DMS153 treated with DMSO at 0.1 percent for 48 hours (cell line): ENCODE data around the gene THADA.

Source experiments
- DNase-seq: peaks from one replicate; lab custom pipeline; 2025; ENCODE audit not compliant: unreplicated experiment; lab: John Stamatoyannopoulos, UW

The THADA gene

DNA sequence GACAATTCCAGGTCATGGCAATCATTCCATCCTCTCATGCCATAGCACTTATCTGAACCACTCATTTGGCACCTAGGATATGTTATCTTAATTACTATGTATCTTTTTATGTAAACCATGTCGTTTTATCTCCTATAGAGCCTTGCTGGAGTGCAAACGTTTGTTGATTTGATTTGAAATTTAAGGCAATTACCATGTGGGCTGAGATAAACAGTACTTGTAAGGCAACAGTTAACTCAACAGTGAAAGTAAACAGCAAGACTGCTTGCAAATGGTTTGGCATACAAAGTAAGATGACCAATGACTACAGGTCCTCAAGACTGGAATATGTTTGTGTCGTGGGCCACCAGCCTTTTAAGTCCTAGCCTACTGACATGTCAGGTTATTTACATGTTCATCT, 235.7 kb downstream of the THADA start:
- DNase-seq, result no peak

DNA sequence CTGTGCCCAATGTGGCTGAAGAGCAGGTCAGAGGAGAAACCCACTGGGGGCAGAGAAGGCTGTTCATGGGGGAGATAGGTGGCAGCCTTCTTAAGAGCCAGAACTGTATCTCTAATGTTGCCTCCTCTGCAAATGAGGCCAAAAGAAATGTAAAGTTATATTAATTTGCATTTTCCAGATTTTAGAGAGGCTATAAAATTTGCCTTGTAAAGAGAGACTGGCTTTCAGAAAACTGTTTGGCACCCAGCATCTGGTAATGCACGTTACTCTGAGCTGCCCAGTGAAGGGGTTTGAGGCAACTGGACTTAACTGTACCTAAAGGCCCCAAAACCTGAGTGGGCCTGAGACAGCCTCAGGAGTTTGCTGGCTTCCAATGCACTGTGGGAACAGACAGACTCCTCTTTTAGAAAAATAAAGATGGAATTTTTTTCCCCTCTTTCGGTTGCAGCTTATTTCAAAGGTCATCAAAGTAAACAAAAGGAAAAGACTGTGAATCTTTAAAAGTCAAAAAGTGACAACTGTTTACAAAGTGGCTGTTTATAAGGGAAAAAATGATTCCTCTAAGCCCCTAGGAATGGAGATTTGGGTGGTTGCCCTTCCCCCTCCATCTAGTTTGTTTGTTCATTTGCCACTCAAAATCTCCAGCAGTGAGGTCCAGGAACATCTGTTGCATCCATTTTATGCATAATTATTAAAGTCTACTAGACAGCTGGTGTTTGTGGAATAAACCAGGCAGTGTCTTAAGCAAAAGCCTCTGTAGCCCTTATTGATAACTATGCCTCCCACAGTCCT, 237.2 kb downstream of the THADA start:
- DNase-seq, result no peak

DNA sequence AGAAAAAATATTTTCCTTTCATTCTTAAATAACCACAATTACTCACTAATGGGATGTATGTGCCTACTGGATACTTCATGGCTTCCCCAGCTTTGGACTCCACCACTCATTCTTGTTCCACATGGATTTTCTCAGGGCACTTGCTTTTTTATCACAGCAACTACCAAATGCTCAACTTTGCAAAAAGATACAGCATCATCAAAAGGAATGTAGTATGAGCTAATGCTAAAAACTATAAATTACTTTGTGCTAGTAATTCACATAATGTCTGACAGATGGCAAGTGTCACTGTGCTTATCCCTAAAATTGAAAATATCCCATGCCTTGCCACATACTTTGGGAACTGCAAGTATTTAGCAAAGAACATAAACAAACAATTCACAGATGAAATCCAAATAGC, 239.1 kb downstream of the THADA start:
- no peak for DNase-seq

DNA sequence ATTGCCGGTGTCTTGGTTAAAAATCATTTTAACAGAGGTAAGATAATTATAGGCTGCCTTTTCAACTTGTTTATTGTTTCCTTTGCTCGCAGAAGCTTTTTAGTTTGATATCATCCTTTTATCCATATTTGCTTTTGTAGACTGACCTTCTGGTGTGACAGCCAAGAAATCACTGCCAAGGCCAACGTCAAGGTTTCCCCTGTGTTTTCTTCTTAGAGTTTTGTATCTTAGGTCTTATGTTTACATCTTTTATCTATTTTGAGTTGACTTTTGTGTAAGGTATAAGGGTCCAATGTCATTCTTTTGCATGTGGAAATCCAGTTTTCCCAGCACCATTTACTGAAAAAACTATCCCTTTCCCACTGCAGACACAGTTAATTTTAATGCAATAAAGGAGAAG, 240.4 kb downstream of the THADA start:
- no peak for DNase-seq

GRCh38 chr2:43349904-43350303, 245.9 kb downstream of the THADA start:
- DNase-seq, result no peak

GRCh38 chr2:43348908-43349661, 246.8 kb downstream of the THADA start:
- DNase-seq, result no peak

- DNase-seq, result no peak
These were observed 248.1 kb downstream of the THADA start for GRCh38 chr2:43347746-43348145.

GRCh38 chr2:43346602-43347567, 249.0 kb downstream of the THADA start:
- no peak for DNase-seq

DNA sequence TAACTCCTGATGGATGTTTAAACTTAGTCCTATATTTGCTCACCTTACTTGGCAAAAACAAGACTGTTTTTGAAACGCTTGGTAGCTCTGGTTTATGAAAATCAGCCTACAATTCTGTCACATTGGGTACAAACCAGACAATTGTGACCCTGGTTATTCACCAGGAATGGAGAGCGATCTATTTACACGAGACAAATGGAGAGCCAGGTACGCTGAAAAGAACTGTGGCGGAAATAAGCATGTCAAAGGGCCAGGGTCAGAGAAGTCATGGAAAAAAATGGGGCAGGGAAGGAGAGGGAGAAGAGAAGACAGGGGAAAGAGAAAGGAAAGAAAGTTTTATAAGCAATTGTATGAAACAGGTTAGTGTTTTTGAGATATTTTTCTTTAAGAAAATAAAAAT, 250.0 kb downstream of the THADA start:
- DNase-seq, result no peak

GRCh38 chr2:43345391-43345813, 250.4 kb downstream of the THADA start:
- no peak for DNase-seq

- no peak for DNase-seq
These were observed 250.9 kb downstream of the THADA start for GRCh38 chr2:43344868-43345373.

- DNase-seq, result no peak
These were observed 252.1 kb downstream of the THADA start for GRCh38 chr2:43343573-43344304.

- DNase-seq, result no peak
These were observed 253.7 kb downstream of the THADA start for GRCh38 chr2:43341959-43342757.

DNA sequence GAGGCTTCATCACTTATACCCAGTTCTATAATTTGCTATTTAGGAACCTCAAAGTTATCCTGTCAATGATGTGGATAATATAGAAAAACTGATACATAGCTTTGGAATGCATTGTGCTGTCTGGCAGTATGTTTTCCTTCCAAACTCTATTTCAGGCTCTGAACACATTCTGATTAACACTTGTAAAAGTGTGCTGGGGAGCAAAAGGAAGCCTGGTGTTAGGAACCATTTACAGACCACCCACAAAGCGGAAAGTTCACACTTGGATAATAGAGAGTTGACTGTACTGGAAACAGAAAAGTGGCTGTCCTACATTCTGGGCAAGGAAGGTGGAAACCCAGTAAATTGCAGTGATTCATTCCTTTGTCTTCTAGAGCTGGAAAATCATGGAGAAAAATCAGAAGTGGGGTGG, 254.9 kb downstream of the THADA start:
- no peak for DNase-seq

DNA sequence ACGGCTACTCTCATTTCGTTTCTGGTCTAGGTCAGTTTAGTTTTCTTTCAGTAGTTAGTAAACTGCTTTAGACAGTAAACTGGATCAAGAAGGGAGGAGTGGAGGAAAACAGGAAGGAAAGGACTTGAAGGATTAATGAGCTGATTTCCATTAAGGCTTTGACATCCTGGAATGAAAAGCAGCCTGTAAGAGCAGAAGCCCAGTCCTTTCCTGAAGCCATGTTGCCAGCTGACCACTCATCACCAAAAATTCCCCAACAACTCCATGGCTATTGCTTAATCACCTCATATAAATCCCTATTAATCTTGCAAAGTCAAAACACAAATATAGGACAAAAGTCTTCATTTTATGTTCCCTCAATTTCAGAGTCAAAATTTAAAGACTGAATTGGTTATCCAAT, 255.8 kb downstream of the THADA start:
- no peak for DNase-seq

DNA sequence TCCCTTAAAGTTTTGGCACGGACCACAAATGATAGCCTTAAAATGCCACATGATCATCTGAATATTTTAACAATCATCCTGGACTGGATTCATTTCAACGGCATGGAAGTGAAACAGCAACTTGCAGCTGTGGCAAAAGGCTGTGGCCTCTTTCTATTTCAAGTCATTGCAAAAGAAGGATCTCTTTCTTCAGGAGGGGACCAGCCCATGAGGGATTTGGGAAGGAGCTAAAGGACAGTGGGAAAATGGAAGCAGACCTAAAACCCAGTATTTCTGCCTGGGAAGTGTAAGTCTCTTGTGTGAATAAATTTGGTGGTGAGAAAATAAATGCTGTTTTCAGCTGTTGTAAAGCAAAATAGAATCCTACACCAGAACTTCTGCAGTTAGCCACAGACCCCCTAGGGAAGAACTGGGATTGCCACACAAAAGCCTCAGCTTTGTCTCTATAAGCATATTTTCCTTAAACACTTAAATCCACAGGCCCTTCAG, 262.1 kb downstream of the THADA start:
- DNase-seq, result no peak

- DNase-seq, result no peak
These were observed 262.7 kb downstream of the THADA start for GRCh38 chr2:43333101-43333655.

DNA sequence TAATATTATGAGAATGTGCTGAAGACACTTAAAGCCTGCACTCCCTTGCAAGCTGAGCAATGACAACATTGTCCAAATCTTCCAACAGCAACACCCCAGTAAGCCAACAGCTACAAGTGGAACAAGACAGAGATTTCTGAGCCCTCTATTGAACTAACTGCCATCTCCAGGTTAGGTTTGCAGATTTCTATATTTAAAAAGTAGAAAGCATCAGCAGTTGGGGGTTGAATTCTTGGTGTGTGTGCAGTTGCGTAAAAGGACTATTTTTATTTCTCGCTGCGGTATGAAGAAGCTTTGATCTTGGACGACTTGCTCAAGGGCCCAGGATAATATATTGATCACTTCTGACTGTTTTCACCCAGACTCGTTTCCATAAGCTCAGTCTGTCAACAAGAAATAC, 263.2 kb downstream of the THADA start:
- no peak for DNase-seq

GRCh38 chr2:43331422-43331821, 264.4 kb downstream of the THADA start:
- DNase-seq, result no peak
